ENCODE results near the gene PREX1.

PREX1 gene

GRCh38 chr20:48623176-48623905 is 204.5 kb downstream of the PREX1 start:
- WGBS, 2 donors (ENCODE audit: extremely low coverage in 2 of 2, insufficient read length in 2 of 2, insufficient replicate concordance in 1 of 2) = no CpG with 5 or more reads among the region's 16 CpGs
- H2AFZ ChIP-seq (ENCODE audit: low read length) = no peak overlapping the region

GRCh38 chr20:48622421-48622820 is 205.4 kb downstream of the PREX1 start:
- Histone ChIP-seq H3K4me3 (ENCODE audit: low read length in 2 of 2) (no peak overlapping the region), H3K18ac (ENCODE audit: low read length) (no peak overlapping the region), H3K27me3 (ENCODE audit: control insufficient read depth in 3 of 3, insufficient read depth in 3 of 3, low read depth in 1 of 3, low read length in 3 of 3) (no peaks in the 10 kb centered on the region), H2BK120ac (ENCODE audit: low read depth, low read length) (no peak overlapping the region), H3K4me2 (ENCODE audit: insufficient read depth, low read length, poor library complexity, severe bottlenecking) (no peak overlapping the region), H3K4ac (ENCODE audit: low read length) (no peak overlapping the region), H3K9me3 (replicated peaks in 1 of 2; ENCODE audit: control insufficient read depth in 2 of 2, insufficient read depth in 1 of 2, low read depth in 1 of 2, low read length in 2 of 2) (no peaks in the 10 kb centered on the region), H3K4me1 (ENCODE audit: control insufficient read depth in 2 of 2, insufficient read depth in 1 of 2, low read depth in 1 of 2, low read length in 2 of 2) (peaks cover 0 to 2% of the 10 kb centered on the region in 2 donors), H3K23ac (ENCODE audit: low read depth, low read length, poor library complexity) (no peak overlapping the region), H2BK15ac (ENCODE audit: low read length) (no peak overlapping the region), H4K91ac (ENCODE audit: low read depth, low read length, poor library complexity) (no peak overlapping the region), H4K8ac (ENCODE audit: low read depth, low read length) (no peak overlapping the region), H2BK12ac (ENCODE audit: low read length) (no peak overlapping the region), H2BK5ac (ENCODE audit: low read length) (no peak overlapping the region), H3K14ac (ENCODE audit: low read length) (no peak overlapping the region), H2AK5ac (ENCODE audit: low read depth, low read length) (no peak overlapping the region), H3K79me1 (ENCODE audit: low read depth, low read length) (peaks cover 1% of the 10 kb centered on the region), H3K9ac (ENCODE audit: low read depth, low read length, poor library complexity) (no peak overlapping the region), H2AFZ (ENCODE audit: low read length) (no peak overlapping the region), H3K27ac (replicated peaks; ENCODE audit: low read length) (no peak overlapping the region), H3K36me3 (replicated peaks in 1 of 2; ENCODE audit: control insufficient read depth in 2 of 2, insufficient read depth in 2 of 2, low read length in 2 of 2) (peaks cover 3 to 54% of the 10 kb centered on the region in 2 donors)
- no peak for DNase-seq (ENCODE audit: low spot score)
- WGBS, 2 donors (ENCODE audit: extremely low coverage in 2 of 2, insufficient read length in 2 of 2, insufficient replicate concordance in 1 of 2) = no CpG with 5 or more reads among the region's 11 CpGs

More at GRCh38 chr20:48623176-48623905, 204.5 kb downstream of the PREX1 start:
- H2BK5ac ChIP-seq (ENCODE audit: low read length) = no peak overlapping the region
- no peak overlapping the region for H2BK120ac ChIP-seq (ENCODE audit: low read depth, low read length)
- no peak overlapping the region for H2BK15ac ChIP-seq (ENCODE audit: low read length)
- peaks cover 3 to 64% of the 10 kb centered on the region in 2 donors for H3K36me3 ChIP-seq (replicated peaks in 1 of 2; ENCODE audit: control insufficient read depth in 2 of 2, insufficient read depth in 2 of 2, low read length in 2 of 2)
- H4K8ac ChIP-seq (ENCODE audit: low read depth, low read length) = no peak overlapping the region
- no peak overlapping the region for H2AK5ac ChIP-seq (ENCODE audit: low read depth, low read length)
- no peak overlapping the region for H3K18ac ChIP-seq (ENCODE audit: low read length)
- DNase-seq (ENCODE audit: low spot score) = no peak
- no peak overlapping the region for H3K4me2 ChIP-seq (ENCODE audit: insufficient read depth, low read length, poor library complexity, severe bottlenecking)
- peaks cover 0 to 2% of the 10 kb centered on the region in 2 donors for H3K4me1 ChIP-seq (ENCODE audit: control insufficient read depth in 2 of 2, insufficient read depth in 1 of 2, low read depth in 1 of 2, low read length in 2 of 2)
- H3K4me3 ChIP-seq (ENCODE audit: low read length in 2 of 2) = no peak overlapping the region
- no peak overlapping the region for H3K27ac ChIP-seq (replicated peaks; ENCODE audit: low read length)
- no peak overlapping the region for H3K4ac ChIP-seq (ENCODE audit: low read length)
- no peak overlapping the region for H3K9ac ChIP-seq (ENCODE audit: low read depth, low read length, poor library complexity)
- H3K27me3 ChIP-seq (ENCODE audit: control insufficient read depth in 3 of 3, insufficient read depth in 3 of 3, low read depth in 1 of 3, low read length in 3 of 3) = no peaks in the 10 kb centered on the region
- H4K91ac ChIP-seq (ENCODE audit: low read depth, low read length, poor library complexity) = no peak overlapping the region
- H3K9me3 ChIP-seq (replicated peaks in 1 of 2; ENCODE audit: control insufficient read depth in 2 of 2, insufficient read depth in 1 of 2, low read depth in 1 of 2, low read length in 2 of 2) = no peaks in the 10 kb centered on the region
- peaks cover 1% of the 10 kb centered on the region for H3K79me1 ChIP-seq (ENCODE audit: low read depth, low read length)
- H2BK12ac ChIP-seq (ENCODE audit: low read length) = no peak overlapping the region
- no peak overlapping the region for H3K14ac ChIP-seq (ENCODE audit: low read length)
- no peak overlapping the region for H3K23ac ChIP-seq (ENCODE audit: low read depth, low read length, poor library complexity)

GRCh38 chr20:48621376-48622078 is 206.3 kb downstream of the PREX1 start:
- Histone ChIP-seq H3K9ac (ENCODE audit: low read depth, low read length, poor library complexity) (no peak overlapping the region), H3K23ac (ENCODE audit: low read depth, low read length, poor library complexity) (no peak overlapping the region), H3K79me1 (ENCODE audit: low read depth, low read length) (peaks cover 1% of the 10 kb centered on the region), H4K8ac (ENCODE audit: low read depth, low read length) (no peak overlapping the region), H2BK5ac (ENCODE audit: low read length) (no peak overlapping the region), H2BK12ac (ENCODE audit: low read length) (no peak overlapping the region), H2AFZ (ENCODE audit: low read length) (no peak overlapping the region), H3K18ac (ENCODE audit: low read length) (no peak overlapping the region), H2BK15ac (ENCODE audit: low read length) (peak overlapping the region; percentile 14), H3K4me3 (ENCODE audit: low read length in 2 of 2) (no peak overlapping the region), H3K4ac (ENCODE audit: low read length) (no peak overlapping the region), H4K91ac (ENCODE audit: low read depth, low read length, poor library complexity) (no peak overlapping the region), H3K36me3 (replicated peaks in 1 of 2; ENCODE audit: control insufficient read depth in 2 of 2, insufficient read depth in 2 of 2, low read length in 2 of 2) (peaks cover 3 to 45% of the 10 kb centered on the region in 2 donors), H3K9me3 (replicated peaks in 1 of 2; ENCODE audit: control insufficient read depth in 2 of 2, insufficient read depth in 1 of 2, low read depth in 1 of 2, low read length in 2 of 2) (no peaks in the 10 kb centered on the region), H3K27me3 (ENCODE audit: control insufficient read depth in 3 of 3, insufficient read depth in 3 of 3, low read depth in 1 of 3, low read length in 3 of 3) (no peaks in the 10 kb centered on the region), H3K27ac (replicated peaks; ENCODE audit: low read length) (no peak overlapping the region), H3K4me1 (ENCODE audit: control insufficient read depth in 2 of 2, insufficient read depth in 1 of 2, low read depth in 1 of 2, low read length in 2 of 2) (peaks cover 0 to 2% of the 10 kb centered on the region in 2 donors), H2AK5ac (ENCODE audit: low read depth, low read length) (peak overlapping the region; percentile 87), H3K4me2 (ENCODE audit: insufficient read depth, low read length, poor library complexity, severe bottlenecking) (no peak overlapping the region), H2BK120ac (ENCODE audit: low read depth, low read length) (no peak overlapping the region), H3K14ac (ENCODE audit: low read length) (peak overlapping the region; percentile 61)
- no CpG with 5 or more reads among the region's 23 CpGs for WGBS, 2 donors (ENCODE audit: extremely low coverage in 2 of 2, insufficient read length in 2 of 2, insufficient replicate concordance in 1 of 2)
- DNase-seq (ENCODE audit: low spot score) = no peak
